HEK293 (cell line): ENCODE measurements around the gene FAM98C.

ENCODE experiments used
- CTCF ChIA-PET: fragments of 350-600 bp; formaldehyde crosslinking; extraction: SDS; loops from one replicate; lab custom pipeline; 2021; ENCODE audit warnings: antibody characterized with exemption; lab: Yijun Ruan, JAX
- POLR2A ChIA-PET: fragments of 300-600 bp; formaldehyde crosslinking; extraction: SDS; loops from one replicate; lab custom pipeline; 2020; ENCODE audit warnings: antibody characterized with exemption, inconsistent platforms; lab: Yijun Ruan, JAX
- H3K27ac ChIP-seq: fragments of 200-500 bp; sonication (Bioruptor generic); 2 replicates; pipeline ENCODE4 v1.5.1; 2014; ENCODE audit warnings: low read depth, low read length, control low read depth, inconsistent platforms; ENCODE audit errors: extremely low read depth
- H3K36me3 ChIP-seq, 2 experiments: fragments of 200-500 bp in 1 of 2; sonication (Bioruptor generic) in 1 of 2; 1 replicate in 1 of 2; 2 replicates in 1 of 2; pipeline ENCODE4 v1.5.1; 2014 to 2017; ENCODE audit warnings: inconsistent platforms in 2 of 2, low read length in 2 of 2; ENCODE audit not compliant: control insufficient read depth in 2 of 2, insufficient read depth in 1 of 2
- H3K4me1 ChIP-seq: fragments of 200-500 bp; sonication (Bioruptor generic); 2 replicates; pipeline ENCODE4 v1.5.1; 2014; ENCODE audit warnings: mild to moderate bottlenecking, low read length, inconsistent platforms; ENCODE audit not compliant: control insufficient read depth, insufficient read depth
- H3K4me3 ChIP-seq: 2 replicates; pipeline ENCODE4 v1.5.1; 2011; ENCODE audit warnings: low read depth, mild to moderate bottlenecking, control low read depth, low read length, moderate library complexity
- H3K9me3 ChIP-seq: fragments of 200-500 bp; sonication (Bioruptor generic); 2 replicates; pipeline ENCODE4 v1.5.1; 2014; ENCODE audit warnings: low read depth, low read length, inconsistent platforms; ENCODE audit not compliant: control insufficient read depth, insufficient read depth
- EGR2 ChIP-seq: fragments of 450-650 bp; formaldehyde crosslinking; IDR thresholded peaks from 2 replicates; pipeline ENCODE4 v1.5.1; 2016; ENCODE audit warnings: low read depth, missing biosample characterization, missing genetic modification characterization
- ELK4 ChIP-seq: IDR thresholded peaks from 2 replicates; pipeline ENCODE4 v1.6.1; 2011; ENCODE audit warnings: mild to moderate bottlenecking, low read depth, low read length, borderline replicate concordance
- FEZF1 ChIP-seq: fragments of 450-650 bp; formaldehyde crosslinking; IDR thresholded peaks from 2 replicates; pipeline ENCODE4 v1.5.1; 2016; ENCODE audit warnings: missing biosample characterization, missing genetic modification characterization
- KLF9 ChIP-seq: fragments of 450-650 bp; formaldehyde crosslinking; IDR thresholded peaks from 2 replicates; pipeline ENCODE4 v1.5.1; 2016; ENCODE audit warnings: missing biosample characterization, missing genetic modification characterization, low read depth
- SCRT1 ChIP-seq: fragments of 450-650 bp; formaldehyde crosslinking; IDR thresholded peaks from 2 replicates; pipeline ENCODE4 v1.5.1; 2016; ENCODE audit warnings: missing biosample characterization, missing genetic modification characterization, borderline replicate concordance
- SCRT2 ChIP-seq: fragments of 450-650 bp; formaldehyde crosslinking; IDR thresholded peaks from 2 replicates; pipeline ENCODE4 v1.5.1; 2016; ENCODE audit warnings: missing biosample characterization, missing genetic modification characterization
- SETDB1 ChIP-seq: IDR thresholded peaks from one replicate; pipeline ENCODE4 v1.6.1; 2017; ENCODE audit warnings: mild to moderate bottlenecking, low read length, moderate library complexity, mixed read lengths; ENCODE audit not compliant: insufficient read length
- SP3 ChIP-seq: fragments of 450-650 bp; formaldehyde crosslinking; IDR thresholded peaks from 2 replicates; pipeline ENCODE4 v1.5.1; 2016; ENCODE audit warnings: missing biosample characterization, missing genetic modification characterization
- ZBTB21 ChIP-seq: fragments of 450-650 bp; formaldehyde crosslinking; IDR thresholded peaks from 2 replicates; pipeline ENCODE4 v1.5.1; 2017; ENCODE audit warnings: missing biosample characterization, missing genetic modification characterization
- ZBTB48 ChIP-seq: fragments of 450-650 bp; formaldehyde crosslinking; IDR thresholded peaks from 2 replicates; pipeline ENCODE4 v1.5.1; 2016; ENCODE audit warnings: missing biosample characterization, missing genetic modification characterization
- ZNF148 ChIP-seq: fragments of 450-650 bp; formaldehyde crosslinking; IDR thresholded peaks from 2 replicates; pipeline ENCODE4 v1.5.0; 2017; ENCODE audit warnings: missing biosample characterization, missing genetic modification characterization, borderline replicate concordance
- ZNF266 ChIP-seq: fragments of 450-650 bp; formaldehyde crosslinking; IDR thresholded peaks from 2 replicates; pipeline ENCODE4 v1.5.1; 2016; ENCODE audit warnings: missing biosample characterization, missing genetic modification characterization, low read depth
- ZNF311 ChIP-seq: fragments of 450-650 bp; formaldehyde crosslinking; IDR thresholded peaks from 2 replicates; pipeline ENCODE4 v1.5.1; 2017; ENCODE audit warnings: missing biosample characterization, missing genetic modification characterization, borderline replicate concordance
- ZNF610 ChIP-seq: fragments of 450-650 bp; formaldehyde crosslinking; IDR thresholded peaks from 2 replicates; pipeline ENCODE4 v1.5.1; 2016; ENCODE audit warnings: missing biosample characterization, missing genetic modification characterization, borderline replicate concordance
- ZNF768 ChIP-seq: fragments of 450-650 bp; formaldehyde crosslinking; IDR thresholded peaks from 2 replicates; pipeline ENCODE4 v1.5.1; 2018; ENCODE audit warnings: missing biosample characterization, mild to moderate bottlenecking, missing genetic modification characterization
- TF ChIP-seq, protein P1 (sequence below): fragments of 450-650 bp; formaldehyde crosslinking; optimal IDR thresholded peaks from 2 replicates; pipeline ENCODE3; 2016; ENCODE audit warnings: missing biosample characterization, mild to moderate bottlenecking, missing genetic modification characterization
- TF ChIP-seq, protein P2 (sequence below): fragments of 450-650 bp; formaldehyde crosslinking; IDR thresholded peaks from 2 replicates; pipeline ENCODE4 v1.5.1; 2016; ENCODE audit warnings: missing biosample characterization, missing genetic modification characterization
- TF ChIP-seq, protein P3 (sequence below): fragments of 450-650 bp; formaldehyde crosslinking; IDR thresholded peaks from 2 replicates; pipeline ENCODE4 v1.5.1; 2017; ENCODE audit warnings: missing biosample characterization, missing genetic modification characterization
- TF ChIP-seq, protein P4 (sequence below): fragments of 450-650 bp; formaldehyde crosslinking; IDR thresholded peaks from 2 replicates; pipeline ENCODE4 v1.5.1; 2016; ENCODE audit warnings: missing biosample characterization, missing genetic modification characterization

The FAM98C gene

GRCh38 chr19:38389101-38389925 lies 13.6 kb upstream of the FAM98C start (continued):
- TF ChIP-seq, protein P1, sequence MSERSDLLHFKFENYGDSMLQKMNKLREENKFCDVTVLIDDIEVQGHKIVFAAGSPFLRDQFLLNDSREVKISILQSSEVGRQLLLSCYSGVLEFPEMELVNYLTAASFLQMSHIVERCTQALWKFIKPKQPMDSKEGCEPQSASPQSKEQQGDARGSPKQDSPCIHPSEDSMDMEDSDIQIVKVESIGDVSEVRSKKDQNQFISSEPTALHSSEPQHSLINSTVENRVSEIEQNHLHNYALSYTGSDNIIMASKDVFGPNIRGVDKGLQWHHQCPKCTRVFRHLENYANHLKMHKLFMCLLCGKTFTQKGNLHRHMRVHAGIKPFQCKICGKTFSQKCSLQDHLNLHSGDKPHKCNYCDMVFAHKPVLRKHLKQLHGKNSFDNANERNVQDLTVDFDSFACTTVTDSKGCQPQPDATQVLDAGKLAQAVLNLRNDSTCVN (tag by site-specific recombination), result no peak
- TF ChIP-seq, protein P2, sequence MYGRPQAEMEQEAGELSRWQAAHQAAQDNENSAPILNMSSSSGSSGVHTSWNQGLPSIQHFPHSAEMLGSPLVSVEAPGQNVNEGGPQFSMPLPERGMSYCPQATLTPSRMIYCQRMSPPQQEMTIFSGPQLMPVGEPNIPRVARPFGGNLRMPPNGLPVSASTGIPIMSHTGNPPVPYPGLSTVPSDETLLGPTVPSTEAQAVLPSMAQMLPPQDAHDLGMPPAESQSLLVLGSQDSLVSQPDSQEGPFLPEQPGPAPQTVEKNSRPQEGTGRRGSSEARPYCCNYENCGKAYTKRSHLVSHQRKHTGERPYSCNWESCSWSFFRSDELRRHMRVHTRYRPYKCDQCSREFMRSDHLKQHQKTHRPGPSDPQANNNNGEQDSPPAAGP (tag by site-specific recombination), result no peak
- TF ChIP-seq SCRT1 (tag by site-specific recombination), result peak; percentile 88
- 0 out of 2 replicates have a peak, but pooled peaks have one; percentile 43 for TF ChIP-seq ZNF610 (tag by site-specific recombination)
- peak; percentile 97 for TF ChIP-seq SCRT2 (tag by site-specific recombination)
- no peak for TF ChIP-seq ZNF266 (tag by site-specific recombination)
- TF ChIP-seq ZBTB48, result peak; percentile 59; the same call in 1 of the 2 replicates
- TF ChIP-seq, protein P3, sequence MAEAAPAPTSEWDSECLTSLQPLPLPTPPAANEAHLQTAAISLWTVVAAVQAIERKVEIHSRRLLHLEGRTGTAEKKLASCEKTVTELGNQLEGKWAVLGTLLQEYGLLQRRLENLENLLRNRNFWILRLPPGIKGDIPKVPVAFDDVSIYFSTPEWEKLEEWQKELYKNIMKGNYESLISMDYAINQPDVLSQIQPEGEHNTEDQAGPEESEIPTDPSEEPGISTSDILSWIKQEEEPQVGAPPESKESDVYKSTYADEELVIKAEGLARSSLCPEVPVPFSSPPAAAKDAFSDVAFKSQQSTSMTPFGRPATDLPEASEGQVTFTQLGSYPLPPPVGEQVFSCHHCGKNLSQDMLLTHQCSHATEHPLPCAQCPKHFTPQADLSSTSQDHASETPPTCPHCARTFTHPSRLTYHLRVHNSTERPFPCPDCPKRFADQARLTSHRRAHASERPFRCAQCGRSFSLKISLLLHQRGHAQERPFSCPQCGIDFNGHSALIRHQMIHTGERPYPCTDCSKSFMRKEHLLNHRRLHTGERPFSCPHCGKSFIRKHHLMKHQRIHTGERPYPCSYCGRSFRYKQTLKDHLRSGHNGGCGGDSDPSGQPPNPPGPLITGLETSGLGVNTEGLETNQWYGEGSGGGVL, result peak; percentile 39; the same call in 1 of the 2 replicates
- TF ChIP-seq SP3 (tag by site-specific recombination), result peak; percentile 42; the same call in 1 of the 2 replicates
- TF ChIP-seq KLF9, result peak; percentile 16; the same call in 1 of the 2 replicates

GRCh38 chr19:38389957-38390924 lies 12.7 kb upstream of the FAM98C start:
- POLR2A ChIA-PET, result interaction anchor here (0.7 to 4.7 kb wide), 5 partner anchors 8 to 483 kb away, joined by 4 to 223 read pairs (median 4); partner anchors contain the start of genes FAM98C, PSMD8 and SIPA1L3
- Histone ChIP-seq H3K36me3 (peaks cover 5 to 19% of the 10 kb centered on the region in 2 experiments; a peak in 2 of 3 replicates), H3K4me3 (no peak overlapping the region), H3K4me1 (peaks cover 19% of the 10 kb centered on the region), H3K9me3 (no peaks in the 10 kb centered on the region), H3K27ac (0 out of 2 replicates have a peak overlapping the region, but pooled peaks have one; percentile 37)
- CTCF ChIA-PET, result interaction anchor here (1.0 to 9.2 kb wide), 5 partner anchors 8 to 488 kb away, joined by 3 to 76 read pairs (median 3); partner anchors contain the start of gene FAM98C
- no peak for TF ChIP-seq SETDB1
- TF ChIP-seq, protein P4, sequence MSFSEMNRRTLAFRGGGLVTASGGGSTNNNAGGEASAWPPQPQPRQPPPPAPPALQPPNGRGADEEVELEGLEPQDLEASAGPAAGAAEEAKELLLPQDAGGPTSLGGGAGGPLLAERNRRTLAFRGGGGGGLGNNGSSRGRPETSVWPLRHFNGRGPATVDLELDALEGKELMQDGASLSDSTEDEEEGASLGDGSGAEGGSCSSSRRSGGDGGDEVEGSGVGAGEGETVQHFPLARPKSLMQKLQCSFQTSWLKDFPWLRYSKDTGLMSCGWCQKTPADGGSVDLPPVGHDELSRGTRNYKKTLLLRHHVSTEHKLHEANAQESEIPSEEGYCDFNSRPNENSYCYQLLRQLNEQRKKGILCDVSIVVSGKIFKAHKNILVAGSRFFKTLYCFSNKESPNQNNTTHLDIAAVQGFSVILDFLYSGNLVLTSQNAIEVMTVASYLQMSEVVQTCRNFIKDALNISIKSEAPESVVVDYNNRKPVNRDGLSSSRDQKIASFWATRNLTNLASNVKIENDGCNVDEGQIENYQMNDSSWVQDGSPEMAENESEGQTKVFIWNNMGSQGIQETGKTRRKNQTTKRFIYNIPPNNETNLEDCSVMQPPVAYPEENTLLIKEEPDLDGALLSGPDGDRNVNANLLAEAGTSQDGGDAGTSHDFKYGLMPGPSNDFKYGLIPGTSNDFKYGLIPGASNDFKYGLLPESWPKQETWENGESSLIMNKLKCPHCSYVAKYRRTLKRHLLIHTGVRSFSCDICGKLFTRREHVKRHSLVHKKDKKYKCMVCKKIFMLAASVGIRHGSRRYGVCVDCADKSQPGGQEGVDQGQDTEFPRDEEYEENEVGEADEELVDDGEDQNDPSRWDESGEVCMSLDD (tag by site-specific recombination), result peak; percentile 26; the same call in 1 of the 2 replicates
- 0 out of 2 replicates have a peak, but pooled peaks have one; percentile 22 for TF ChIP-seq ZNF148 (tag by site-specific recombination)
- TF ChIP-seq EGR2 (tag by site-specific recombination), result peak; percentile 23; the same call in 1 of the 2 replicates
- TF ChIP-seq ZNF768, result no peak
- no peak for TF ChIP-seq ELK4
- no peak for TF ChIP-seq SCRT2 (tag by site-specific recombination)
- TF ChIP-seq FEZF1 (tag by site-specific recombination), result no peak
- TF ChIP-seq ZNF311 (tag by site-specific recombination), result no peak
- TF ChIP-seq ZBTB21, result no peak
